Muscle of leg (tissue), 11 donors: ENCODE data around the gene NCOA3. TPM values are rescaled to one million over a fixed set of nuclear protein-coding genes. Genes with fewer than 3 reads are reported as not detected.
"Not testable (repeated sequence)": the region's sequence is repeated elsewhere in the genome, so short reads cannot be mapped to it uniquely, and the experiment has no call there.

Experiments
- DNase-seq: peaks from one replicate; pipeline ENCODE4 v3.0.0; 2013
- H3K27ac ChIP-seq: one replicate; pipeline ENCODE4 v1.5.1; 2013; ENCODE audit warnings: mild to moderate bottlenecking, low read length, control low read depth
- H3K27me3 ChIP-seq: one replicate; pipeline ENCODE4 v1.6.1; 2013; ENCODE audit warnings: low read length; ENCODE audit not compliant: control insufficient read depth, insufficient read depth
- H3K36me3 ChIP-seq: one replicate; pipeline ENCODE4 v1.6.1; 2013; ENCODE audit warnings: low read length; ENCODE audit not compliant: control insufficient read depth, insufficient read depth
- H3K4me1 ChIP-seq: one replicate; pipeline ENCODE4 v1.6.1; 2013; ENCODE audit warnings: low read length; ENCODE audit not compliant: control insufficient read depth, insufficient read depth
- H3K4me3 ChIP-seq: one replicate; pipeline ENCODE4 v1.5.1; 2013; ENCODE audit warnings: low read length, control low read depth
- H3K9me3 ChIP-seq: replicated peaks from 2 replicates; pipeline ENCODE4 v1.6.1; 2013; ENCODE audit warnings: low read depth, low read length; ENCODE audit not compliant: control insufficient read depth
- WGBS: methylation state at CpG from one replicate; pipeline ENCODE4 v1.1.5; 2013; ENCODE audit warnings: missing lambda C conversion rate; ENCODE audit not compliant: insufficient coverage; 5-methylcytosine and 5-hydroxymethylcytosine counted together
- polyA plus RNA-seq, 8 donors: library from polyadenylated mRNA; unstranded; fragments of 120-200 nt; gene quantifications; one replicate each; pipeline versions ENCODE4 v1.2.1 to v1.2.3, GENCODE V29; 2013; ENCODE audit warnings: inconsistent platforms in 1 of 8, low replicate concordance in 1 of 8; ENCODE audit not compliant: insufficient read length in 8 of 8, insufficient read depth in 1 of 8
- total RNA-seq: library from RNA; stranded (reverse); fragments of 120-200 nt; gene quantifications from one replicate; pipeline ENCODE4 v1.2.4, GENCODE V29; 2013

The NCOA3 gene
- total and polyA plus RNA-seq, 9 donors = 11.0 to 19.1 (median 14.2) TPM

GRCh38 chr20:47487175-47487917 lies 14.3 kb upstream of the NCOA3 start:
- Histone ChIP-seq H3K4me1 (no peaks in the 10 kb centered on the region), H3K27me3 (no peaks in the 10 kb centered on the region), H3K27ac (no peak overlapping the region), H3K36me3 (no peaks in the 10 kb centered on the region), H3K4me3 (no peak overlapping the region), H3K9me3 (no peaks in the 10 kb centered on the region)
- DNase-seq = peak; percentile 31
- WGBS = no CpG with 5 or more reads among the region's 4 CpGs

GRCh38 chr20:47489448-47489872 lies 12.2 kb upstream of the NCOA3 start:
- no peak overlapping the region for H3K4me3 ChIP-seq
- 78% methylated on average over 6 of the region's 8 CpGs for WGBS
- H3K9me3 ChIP-seq = no peaks in the 10 kb centered on the region
- H3K27me3 ChIP-seq = no peaks in the 10 kb centered on the region
- no peaks in the 10 kb centered on the region for H3K36me3 ChIP-seq
- H3K27ac ChIP-seq = no peak overlapping the region
- DNase-seq = peak; percentile 59
- H3K4me1 ChIP-seq = peaks cover 5% of the 10 kb centered on the region

- H3K4me1 ChIP-seq = peaks cover 5% of the 10 kb centered on the region
- H3K27ac ChIP-seq = no peak overlapping the region
These were observed 10.9 kb upstream of the NCOA3 start for GRCh38 chr20:47490795-47491194.

GRCh38 chr20:47492284-47492683 lies 9.4 kb upstream of the NCOA3 start:
- Histone ChIP-seq H3K27ac (no peak overlapping the region), H3K4me3 (no peak overlapping the region), H3K36me3 (no peaks in the 10 kb centered on the region), H3K27me3 (no peaks in the 10 kb centered on the region), H3K4me1 (peaks cover 5% of the 10 kb centered on the region), H3K9me3 (no peaks in the 10 kb centered on the region)
- no CpG with 5 or more reads among the region's 3 CpGs for WGBS
- no peak for DNase-seq

More at GRCh38 chr20:47490795-47491194, 10.9 kb upstream of the NCOA3 start:
- H3K4me3 ChIP-seq = no peak overlapping the region
- peak; percentile 29 for DNase-seq
- H3K27me3 ChIP-seq = no peaks in the 10 kb centered on the region
- WGBS = no CpG with 5 or more reads among the region's 2 CpGs
- no peaks in the 10 kb centered on the region for H3K9me3 ChIP-seq
- no peaks in the 10 kb centered on the region for H3K36me3 ChIP-seq

GRCh38 chr20:47493175-47493962 lies 8.3 kb upstream of the NCOA3 start:
- H3K4me3 ChIP-seq = no peak overlapping the region
- peaks cover 5% of the 10 kb centered on the region for H3K4me1 ChIP-seq
- H3K9me3 ChIP-seq = no peaks in the 10 kb centered on the region
- H3K27ac ChIP-seq = peak overlapping the region; percentile 52
- no peaks in the 10 kb centered on the region for H3K36me3 ChIP-seq
- no CpG with 5 or more reads among the region's 3 CpGs for WGBS
- no peaks in the 10 kb centered on the region for H3K27me3 ChIP-seq
- peak; percentile 86 for DNase-seq

GRCh38 chr20:47493963-47494293 lies 7.8 kb upstream of the NCOA3 start:
- no CpG with 5 or more reads among the region's 2 CpGs for WGBS
- no peaks in the 10 kb centered on the region for H3K27me3 ChIP-seq

GRCh38 chr20:47494606-47495005 lies 7.1 kb upstream of the NCOA3 start:
- not testable (repeated sequence) for H3K27me3 ChIP-seq, H3K4me1 ChIP-seq, H3K9me3 ChIP-seq, H3K4me3 ChIP-seq, DNase-seq, H3K27ac ChIP-seq, H3K36me3 ChIP-seq
- 87% methylated on average over 4 of the region's 11 CpGs for WGBS

More at GRCh38 chr20:47493963-47494293, 7.8 kb upstream of the NCOA3 start:
- H3K27ac ChIP-seq = no peak overlapping the region
- no peak overlapping the region for H3K4me3 ChIP-seq
- no peaks in the 10 kb centered on the region for H3K9me3 ChIP-seq
- DNase-seq = no peak
- H3K36me3 ChIP-seq = no peaks in the 10 kb centered on the region
- peaks cover 5% of the 10 kb centered on the region for H3K4me1 ChIP-seq

GRCh38 chr20:47496118-47496517 lies 5.6 kb upstream of the NCOA3 start:
- Histone ChIP-seq H3K36me3 (no peaks in the 10 kb centered on the region), H3K27ac (no peak overlapping the region), H3K4me3 (no peak overlapping the region), H3K9me3 (no peaks in the 10 kb centered on the region), H3K27me3 (no peaks in the 10 kb centered on the region), H3K4me1 (peaks cover 6% of the 10 kb centered on the region)
- WGBS = no CpG with 5 or more reads among the region's 1 CpG
- no peak for DNase-seq

- H3K4me1 ChIP-seq = peaks cover 6% of the 10 kb centered on the region
- H3K27me3 ChIP-seq = no peaks in the 10 kb centered on the region
- no peak for DNase-seq
- H3K4me3 ChIP-seq = no peak overlapping the region
- H3K9me3 ChIP-seq = no peaks in the 10 kb centered on the region
- H3K27ac ChIP-seq = no peak overlapping the region
- H3K36me3 ChIP-seq = no peaks in the 10 kb centered on the region
- WGBS = 84% methylated on average over 4 of the region's 6 CpGs
These were observed 3.1 kb upstream of the NCOA3 start for GRCh38 chr20:47498606-47499005.

GRCh38 chr20:47499053-47499452 lies 2.6 kb upstream of the NCOA3 start:
- no peak overlapping the region for H3K27ac ChIP-seq
- no peaks in the 10 kb centered on the region for H3K27me3 ChIP-seq
- WGBS = 100% methylated on average over 3 of the region's 5 CpGs
- H3K36me3 ChIP-seq = no peaks in the 10 kb centered on the region
- peaks cover 6% of the 10 kb centered on the region for H3K4me1 ChIP-seq
- DNase-seq = no peak
- no peaks in the 10 kb centered on the region for H3K9me3 ChIP-seq
- H3K4me3 ChIP-seq = no peak overlapping the region
